WTC11 (cell line): ENCODE data around the gene COPE. TPM values are rescaled to one million over a fixed set of nuclear protein-coding genes. Genes with fewer than 3 reads are reported as not detected.

Experiments
- ATAC-seq: fragments of 200-7000 bp; cut with Tn5 transposase; 2 replicates; pipeline ENCODE4 v1.10.0; 2021; ENCODE audit warnings: mild to moderate bottlenecking, moderate library complexity
- CTCF ChIA-PET: fragments of 300-600 bp; sonication (Branson Sonifier 250); formaldehyde crosslinking; loops from one replicate; lab custom pipeline; 2021; ENCODE audit warnings: antibody characterized with exemption; lab: Charles Lee
- POLR2A ChIA-PET: fragments of 350-600 bp; sonication (Branson Sonifier 250); formaldehyde crosslinking; loops from one replicate; lab custom pipeline; 2021; ENCODE audit warnings: antibody characterized with exemption; lab: Charles Lee
- DNase-seq: peaks from one replicate; pipeline ENCODE4 v3.0.0; 2021; ENCODE audit warnings: low spot score
- H3K27ac Mint-ChIP-seq: 2 replicates; pipeline ENCODE4 v1.8.0; 2021; ENCODE audit warnings: mixed read lengths
- H3K27me3 Mint-ChIP-seq: 2 replicates; pipeline ENCODE4 v1.8.0; 2021; ENCODE audit warnings: low read depth, mild to moderate bottlenecking, moderate library complexity, mixed read lengths
- H3K36me3 Mint-ChIP-seq: 2 replicates; pipeline ENCODE4 v1.8.0; 2021; ENCODE audit warnings: mixed read lengths
- H3K4me1 Mint-ChIP-seq: 2 replicates; pipeline ENCODE4 v1.8.0; 2022; ENCODE audit warnings: mixed read lengths
- H3K4me3 Mint-ChIP-seq: 2 replicates; pipeline ENCODE4 v1.8.0; 2021; ENCODE audit warnings: mild to moderate bottlenecking, moderate library complexity, mixed read lengths
- H3K9me3 Mint-ChIP-seq: 2 replicates; pipeline ENCODE4 v1.8.0; 2021; ENCODE audit warnings: mixed read lengths
- AR ChIP-seq: fragments of 250-450 bp; sonication (Bioruptor Pico); IDR thresholded peaks from 2 replicates; pipeline ENCODE4 v1.9.0; 2021; ENCODE audit warnings: mild to moderate bottlenecking
- ATF1 ChIP-seq: sonication (generic); formaldehyde crosslinking; IDR thresholded peaks from 2 replicates; pipeline ENCODE4 v1.8.1; 2023; ENCODE audit warnings: mild to moderate bottlenecking, moderate library complexity, missing genetic modification reagents
- CREB1 ChIP-seq: sonication (generic); formaldehyde crosslinking; IDR thresholded peaks from 2 replicates; pipeline ENCODE4 v1.8.0; 2023; ENCODE audit warnings: mild to moderate bottlenecking, missing genetic modification reagents
- CREM ChIP-seq: sonication (generic); formaldehyde crosslinking; IDR thresholded peaks from 2 replicates; pipeline ENCODE4 v1.8.1; 2022; ENCODE audit warnings: mild to moderate bottlenecking, missing genetic modification reagents, moderate library complexity
- E2F4 ChIP-seq: sonication (generic); formaldehyde crosslinking; IDR thresholded peaks from 2 replicates; pipeline ENCODE4 v1.8.1; 2022; ENCODE audit warnings: low read depth, mild to moderate bottlenecking, moderate library complexity, missing genetic modification reagents, borderline replicate concordance
- EMX1 ChIP-seq: fragments of 250-450 bp; sonication (Bioruptor Pico); IDR thresholded peaks from 2 replicates; pipeline ENCODE4 v1.8.0; 2021; ENCODE audit warnings: mild to moderate bottlenecking
- ERG ChIP-seq: fragments of 250-450 bp; sonication (Bioruptor Pico); IDR thresholded peaks from 2 replicates; pipeline ENCODE4 v1.8.0; 2021; ENCODE audit warnings: mild to moderate bottlenecking
- FOXP1 ChIP-seq: sonication (generic); formaldehyde crosslinking; IDR thresholded peaks from 2 replicates; pipeline ENCODE4 v1.8.0; 2022; ENCODE audit warnings: missing genetic modification reagents, mild to moderate bottlenecking, moderate library complexity, borderline replicate concordance
- FOXP4 ChIP-seq: sonication (generic); formaldehyde crosslinking; IDR thresholded peaks from 2 replicates; pipeline ENCODE4 v1.8.0; 2022; ENCODE audit warnings: mild to moderate bottlenecking, missing genetic modification reagents
- GABPB1 ChIP-seq: sonication (generic); formaldehyde crosslinking; IDR thresholded peaks from 2 replicates; pipeline ENCODE4 v1.8.1; 2023; ENCODE audit warnings: mild to moderate bottlenecking, missing genetic modification reagents
- HMGA2 ChIP-seq: fragments of 250-450 bp; sonication (Bioruptor Pico); IDR thresholded peaks from 2 replicates; pipeline ENCODE4 v1.4.0; 2021; ENCODE audit warnings: mild to moderate bottlenecking, moderate library complexity
- NFATC4 ChIP-seq: fragments of 250-450 bp; sonication (Bioruptor Pico); IDR thresholded peaks from 2 replicates; pipeline ENCODE4 v1.9.0; 2021; ENCODE audit warnings: mild to moderate bottlenecking
- NFE2L1 ChIP-seq: sonication (generic); formaldehyde crosslinking; IDR thresholded peaks from 2 replicates; pipeline ENCODE4 v1.8.1; 2023; ENCODE audit warnings: missing genetic modification reagents
- OVOL2 ChIP-seq: fragments of 250-450 bp; sonication (Bioruptor Pico); IDR thresholded peaks from 2 replicates; pipeline ENCODE4 v1.9.0; 2021; ENCODE audit warnings: mild to moderate bottlenecking, borderline replicate concordance
- RORB ChIP-seq: fragments of 250-450 bp; sonication (Bioruptor Pico); IDR thresholded peaks from 2 replicates; pipeline ENCODE4 v1.9.0; 2021; ENCODE audit warnings: mild to moderate bottlenecking
- SOX15 ChIP-seq: fragments of 250-450 bp; sonication (Bioruptor Pico); IDR thresholded peaks from 2 replicates; pipeline ENCODE4 v1.9.0; 2021; ENCODE audit warnings: mild to moderate bottlenecking
- ZBTB21 ChIP-seq: sonication (generic); formaldehyde crosslinking; IDR thresholded peaks from 2 replicates; pipeline ENCODE4 v1.8.1; 2023; ENCODE audit warnings: mild to moderate bottlenecking, missing genetic modification reagents, borderline replicate concordance
- ZMAT4 ChIP-seq: fragments of 250-450 bp; sonication (Bioruptor Pico); IDR thresholded peaks from 2 replicates; pipeline ENCODE4 v1.9.0; 2021; ENCODE audit warnings: mild to moderate bottlenecking
- ZNF219 ChIP-seq: sonication (generic); formaldehyde crosslinking; IDR thresholded peaks from 2 replicates; pipeline ENCODE4 v1.8.0; 2023; ENCODE audit warnings: missing genetic modification reagents, mild to moderate bottlenecking, borderline replicate concordance
- ZNF263 ChIP-seq: sonication (generic); formaldehyde crosslinking; IDR thresholded peaks from 2 replicates; pipeline ENCODE4 v1.8.1; 2022; ENCODE audit warnings: low read depth, mild to moderate bottlenecking, moderate library complexity, missing genetic modification reagents
- ZNF281 ChIP-seq: sonication (generic); formaldehyde crosslinking; IDR thresholded peaks from 2 replicates; pipeline ENCODE4 v1.8.0; 2023; ENCODE audit warnings: mild to moderate bottlenecking, missing genetic modification reagents
- ZNF423 ChIP-seq: fragments of 250-450 bp; sonication (Bioruptor Pico); IDR thresholded peaks from 2 replicates; pipeline ENCODE4 v2.1.2; 2022; ENCODE audit warnings: mild to moderate bottlenecking, moderate library complexity
- ZNF512 ChIP-seq: sonication (generic); formaldehyde crosslinking; IDR thresholded peaks from 2 replicates; pipeline ENCODE4 v1.8.1; 2022; ENCODE audit warnings: missing genetic modification reagents, borderline replicate concordance
- total RNA-seq: library from RNA; stranded (reverse); gene quantifications from 3 replicates; pipeline ENCODE4 v1.2.3, GENCODE V29; 2021

The COPE gene
- total RNA-seq, 1 experiment from 2014 or later = 228 TPM

GRCh38 chr19:18861235-18861634, 58.0 kb downstream of the COPE start (continued):
- no peak for TF ChIP-seq FOXP1
- no peak for TF ChIP-seq ZNF219
- TF ChIP-seq GABPB1 = no peak
- no peak for TF ChIP-seq OVOL2 (CRISPR knock-in tag)
- TF ChIP-seq RORB (CRISPR knock-in tag) = no peak
- no peak for TF ChIP-seq CREB1 (CRISPR knock-in tag)
- TF ChIP-seq FOXP4 (CRISPR knock-in tag) = no peak

GRCh38 chr19:18860725-18861124, 58.5 kb downstream of the COPE start:
- no peak for ATAC-seq
- ChIA-PET CTCF (interaction anchor here (5.9 kb wide), 1 partner anchor 13 kb away, joined by 45 read pairs; no protein-coding TSS in a partner anchor), POLR2A (no interaction called here)
- H3K4me3 Mint-ChIP-seq = no peak overlapping the region
- H3K36me3 Mint-ChIP-seq = peaks cover 58% of the 10 kb centered on the region
- no peaks in the 10 kb centered on the region for H3K27me3 Mint-ChIP-seq
- H3K27ac Mint-ChIP-seq = peak overlapping the region; percentile 57
- H3K9me3 Mint-ChIP-seq = no peaks in the 10 kb centered on the region
- no peak for TF ChIP-seq ZNF512 (CRISPR knock-in tag)
- no peak for TF ChIP-seq ZBTB21 (CRISPR knock-in tag)
- no peak for TF ChIP-seq HMGA2 (CRISPR knock-in tag)
- no peak for TF ChIP-seq ZMAT4 (CRISPR knock-in tag)
- TF ChIP-seq AR (CRISPR knock-in tag) = no peak
- TF ChIP-seq EMX1 = no peak
- TF ChIP-seq ATF1 (CRISPR knock-in tag) = no peak
- no peak for TF ChIP-seq SOX15 (CRISPR knock-in tag)
- TF ChIP-seq ERG = no peak
- TF ChIP-seq, all 79 proteins: peak for 0
- no peaks in the 10 kb centered on the region for H3K4me1 Mint-ChIP-seq
- DNase-seq = no peak

- Mint-ChIP-seq H3K27me3 (no peaks in the 10 kb centered on the region), H3K9me3 (no peaks in the 10 kb centered on the region)
- POLR2A ChIA-PET = no interaction called here
- TF ChIP-seq NFE2L1 (CRISPR knock-in tag) (no peak), E2F4 (CRISPR knock-in tag) (no peak), NFATC4 (CRISPR knock-in tag) (no peak), ZNF281 (CRISPR knock-in tag) (no peak), ATF1 (CRISPR knock-in tag) (no peak), CREM (CRISPR knock-in tag) (no peak), EMX1 (no peak), ZNF263 (CRISPR knock-in tag) (no peak), ZNF423 (CRISPR knock-in tag) (no peak)
These were observed 58.9 kb downstream of the COPE start for GRCh38 chr19:18860302-18860700.

More at GRCh38 chr19:18860302-18860700, 58.9 kb downstream of the COPE start:
- peaks cover 62% of the 10 kb centered on the region for H3K36me3 Mint-ChIP-seq
- no peak overlapping the region for H3K4me3 Mint-ChIP-seq
- no peak overlapping the region for H3K27ac Mint-ChIP-seq
- no peak for ATAC-seq
- no peak for DNase-seq
- CTCF ChIA-PET = interaction anchor here (5.9 kb wide), 1 partner anchor 13 kb away, joined by 45 read pairs; no protein-coding TSS in a partner anchor
- no peaks in the 10 kb centered on the region for H3K4me1 Mint-ChIP-seq
